ENCODE results near the gene CTIF.

The CTIF gene

GRCh38 chr18:48899558-48900174 lies 360.8 kb downstream of the CTIF start:
- CTCF ChIA-PET = no interaction called here
- TF ChIP-seq CTCF (IDR thresholded peaks at IDR 0.05; ENCODE audit: insufficient read depth, low read length, missing control alignments) = no peak
- no peak for DNase-seq (ENCODE audit: low read depth, low spot score)
- POLR2A ChIA-PET = no interaction called here
- H3K4me3 ChIP-seq (ENCODE audit: low read depth, low read length) = no peak overlapping the region

GRCh38 chr18:48900469-48900868 lies 361.6 kb downstream of the CTIF start:
- no peak for TF ChIP-seq CTCF (IDR thresholded peaks at IDR 0.05; ENCODE audit: insufficient read depth, low read length, missing control alignments)
- ChIA-PET CTCF (interaction anchor here (1.4 kb wide), 1 partner anchor 15 kb away, joined by 3 read pairs; no protein-coding TSS in a partner anchor), POLR2A (no interaction called here)
- no peak for DNase-seq (ENCODE audit: low read depth, low spot score)
- no peak overlapping the region for H3K4me3 ChIP-seq (ENCODE audit: low read depth, low read length)

- no peak overlapping the region for H3K4me3 ChIP-seq (ENCODE audit: low read depth, low read length)
- TF ChIP-seq CTCF (IDR thresholded peaks at IDR 0.05; ENCODE audit: insufficient read depth, low read length, missing control alignments) = no peak
- no peak for DNase-seq (ENCODE audit: low read depth, low spot score)
- ChIA-PET POLR2A (interaction anchor here (0.6 to 1.4 kb wide), 3 partner anchors 23 to 496 kb away, joined by 3 to 6 read pairs (median 3); no protein-coding TSS in a partner anchor), CTCF (interaction anchor here (0.8 to 1.8 kb wide), 3 partner anchors 15 to 50 kb away, joined by 3 to 4 read pairs (median 3); no protein-coding TSS in a partner anchor)
These were observed 362.6 kb downstream of the CTIF start for GRCh38 chr18:48901145-48902022.

GRCh38 chr18:48902023-48902855 lies 363.4 kb downstream of the CTIF start:
- peak; percentile 61 for DNase-seq (ENCODE audit: low read depth, low spot score)
- TF ChIP-seq CTCF (IDR thresholded peaks at IDR 0.05; ENCODE audit: insufficient read depth, low read length, missing control alignments) = no peak
- CTCF ChIA-PET = interaction anchor here (1.8 kb wide), 1 partner anchor 20 kb away, joined by 4 read pairs; no protein-coding TSS in a partner anchor
- POLR2A ChIA-PET = interaction anchor here (0.5 to 1.4 kb wide), 3 partner anchors 22 to 497 kb away, joined by 3 to 6 read pairs (median 3); no protein-coding TSS in a partner anchor
- no peak overlapping the region for H3K4me3 ChIP-seq (ENCODE audit: low read depth, low read length)

GRCh38 chr18:48902856-48903601 lies 364.2 kb downstream of the CTIF start:
- POLR2A ChIA-PET = interaction anchor here (0.5 to 1.4 kb wide), 2 partner anchors 22 to 71 kb away, joined by 3 to 6 read pairs; no protein-coding TSS in a partner anchor
- no peak for DNase-seq (ENCODE audit: low read depth, low spot score)

More at GRCh38 chr18:48902856-48903601, 364.2 kb downstream of the CTIF start:
- H3K4me3 ChIP-seq (ENCODE audit: low read depth, low read length) = no peak overlapping the region
- CTCF ChIA-PET = interaction anchor here (1.8 kb wide), 1 partner anchor 19 kb away, joined by 4 read pairs; no protein-coding TSS in a partner anchor
- TF ChIP-seq CTCF (IDR thresholded peaks at IDR 0.05; ENCODE audit: insufficient read depth, low read length, missing control alignments) = no peak
